Aorta (tissue), 5 donors: ENCODE data around the gene PATL2. TPM values are rescaled to one million over a fixed set of nuclear protein-coding genes. Genes with fewer than 3 reads are reported as not detected.

Experiments used
- ATAC-seq: fragments of 200-7000 bp; cut with Tn5 transposase; one replicate; pipeline ENCODE4 v1.9.1; 2022; ENCODE audit warnings: moderate library complexity; ENCODE audit not compliant: low FRiP score
- DNase-seq, 2 donors: peaks; one replicate each; pipeline ENCODE4 v3.0.0-alpha.2; 2020
- H3K27ac ChIP-seq, 2 donors: one replicate each; pipeline ENCODE4 v1.5.1; 2013; ENCODE audit warnings: low read length in 2 of 2, mild to moderate bottlenecking in 2 of 2, moderate library complexity in 2 of 2, control low read depth in 1 of 2, inconsistent platforms in 1 of 2, low read depth in 1 of 2
- H3K27me3 ChIP-seq, 2 donors: one replicate each; pipeline ENCODE4 v1.6.1; 2013; ENCODE audit warnings: control low read depth in 1 of 2, low read length in 1 of 2, mild to moderate bottlenecking in 1 of 2, moderate library complexity in 1 of 2; ENCODE audit not compliant: insufficient read depth in 2 of 2, control insufficient read depth in 1 of 2
- H3K36me3 ChIP-seq, 2 donors: one replicate each; pipeline ENCODE4 v1.6.1; 2013; ENCODE audit warnings: control low read depth in 1 of 2, low read length in 1 of 2, mild to moderate bottlenecking in 1 of 2; ENCODE audit not compliant: insufficient read depth in 2 of 2, control insufficient read depth in 1 of 2
- H3K4me1 ChIP-seq, 2 donors: one replicate each; pipeline ENCODE4 v1.6.1; 2013; ENCODE audit warnings: low read length in 2 of 2, control low read depth in 1 of 2, mild to moderate bottlenecking in 1 of 2, moderate library complexity in 1 of 2; ENCODE audit not compliant: insufficient read depth in 2 of 2, control insufficient read depth in 1 of 2
- H3K4me3 ChIP-seq, 2 donors: one replicate each; pipeline ENCODE4 v1.5.1; 2013; ENCODE audit warnings: low read length in 2 of 2, control low read depth in 1 of 2, mild to moderate bottlenecking in 1 of 2
- H3K9me3 ChIP-seq: one replicate; pipeline ENCODE4 v1.6.1; 2013; ENCODE audit warnings: mild to moderate bottlenecking, low read length; ENCODE audit not compliant: control insufficient read depth
- WGBS, 2 donors: extraction: QIAGEN DNeasy Blood & Tissue Kit; methylation state at CpG; one replicate each; pipeline ENCODE4 v1.1.7; 2013; 5-methylcytosine and 5-hydroxymethylcytosine counted together
- intact Hi-C, 2 donors: fragments of 100-400 bp; cut with DNase I; formaldehyde crosslinking; loops; one replicate each; pipeline versions ENCODE4 v1.14.2 to v1.15.0; 2022
- polyA plus RNA-seq, 2 donors: library from polyadenylated mRNA; stranded (reverse); fragments of 200-250 nt; gene quantifications; one replicate each; pipeline ENCODE4 v1.2.3, GENCODE V29; 2013
- total RNA-seq, 2 donors: library from RNA; stranded (reverse); fragmentation: NEBNext Ultra II Directional; extraction: Animal tissue kit (Norgen Biotek cat#: 25700); gene quantifications; one replicate each; pipeline ENCODE4 v1.2.1, GENCODE V29; 2021
- donor health status: healthy with polysubstance abuse.
- donor health status: Bipolar disorder and iron deficiency.
- donor health status: DM: no; HTN: no; CAD: no.
- donor health status: DM: no; HTN: no; CAD: no.
- donor health status: DM: yes; HTN: yes; CAD: no.

The PATL2 gene
- total and polyA plus RNA-seq, 4 donors, result 0.23 to 2.2 (median 1.3) TPM; not detected in 1

GRCh38 chr15:44666210-44667038, 44.7 kb downstream of the PATL2 start:
- Histone ChIP-seq H3K9me3 (no peaks in the 10 kb centered on the region), H3K4me1 (no peaks in the 10 kb centered on the region), H3K4me3 (no peak overlapping the region), H3K36me3 (no peaks in the 10 kb centered on the region), H3K27me3 (no peaks in the 10 kb centered on the region), H3K27ac (no peak overlapping the region)
- 44 to 48% methylated on average over 5 of the region's 5 CpGs for WGBS, 2 donors
- no peak for DNase-seq
- intact Hi-C loops, result no loop called here
- no peak for ATAC-seq

- Histone ChIP-seq H3K27ac (peak within 1 kb of the TSS; percentile 88), H3K36me3 (no peaks in the 10 kb centered on the region), H3K9me3 (no peaks in the 10 kb centered on the region), H3K4me3 (peak within 1 kb of the TSS; percentile 68 to 91), H3K27me3 (no peaks in the 10 kb centered on the region), H3K4me1 (no peaks in the 10 kb centered on the region)
- intact Hi-C loops, result loop anchor here (2.0 to 5.0 kb wide), 4 partner anchors 49 to 75 kb away; partner anchors contain the start of genes B2M (in 2 of the 2), PATL2 (in 2 of the 2) and TRIM69 (in 1 of the 2)
- DNase-seq, result peak; percentile 99
- WGBS, 2 donors, result 8% methylated on average over 53 of the region's 53 CpGs
- peak; percentile 99 for ATAC-seq
Measured at GRCh38 chr15:44663410-44664308, 47.5 kb downstream of the PATL2 start, which contains the start of gene SPG11. Gene SPG11, minus strand, starts transcription at chr15:44663662. Its CDS starts 15 bp downstream, at chr15:44663647.

- peak overlapping the region; percentile 68 to 91 for H3K4me3 ChIP-seq
- intact Hi-C loops, result loop anchor here (2.0 to 5.0 kb wide), 3 partner anchors 50 to 76 kb away; partner anchors contain the start of genes B2M (in 2 of the 2) and PATL2 (in 2 of the 2)
- no peaks in the 10 kb centered on the region for H3K9me3 ChIP-seq
- H3K27ac ChIP-seq, result peak overlapping the region; percentile 88
- 12 to 13% methylated on average over 34 of the region's 34 CpGs for WGBS, 2 donors
- ATAC-seq, result peak; percentile 80
- H3K4me1 ChIP-seq, result no peaks in the 10 kb centered on the region
- H3K27me3 ChIP-seq, result no peaks in the 10 kb centered on the region
- H3K36me3 ChIP-seq, result no peaks in the 10 kb centered on the region
- peak; percentile 83 to 87 for DNase-seq
Measured at GRCh38 chr15:44662478-44663409, 48.4 kb downstream of the PATL2 start.

- no peak overlapping the region for H3K27ac ChIP-seq
- H3K27me3 ChIP-seq, result no peaks in the 10 kb centered on the region
- no peaks in the 10 kb centered on the region for H3K36me3 ChIP-seq
- no peak for DNase-seq
- no peak overlapping the region for H3K4me3 ChIP-seq
- no peak for ATAC-seq
- H3K9me3 ChIP-seq, result no peaks in the 10 kb centered on the region
- no peaks in the 10 kb centered on the region for H3K4me1 ChIP-seq
- intact Hi-C loops, result loop anchor here (5.0 kb wide), 1 partner anchor 51 kb away; the partner anchor contains the start of genes B2M (in 2 of the 2) and PATL2 (in 2 of the 2)
Measured at GRCh38 chr15:44661576-44661975, 49.5 kb downstream of the PATL2 start.

GRCh38 chr15:44659056-44659455, 52.1 kb downstream of the PATL2 start:
- intact Hi-C loops, result no loop called here
- Histone ChIP-seq H3K4me3 (no peak overlapping the region), H3K36me3 (peaks cover 0 to 4% of the 10 kb centered on the region in 2 donors), H3K27ac (no peak overlapping the region), H3K4me1 (no peaks in the 10 kb centered on the region), H3K9me3 (no peaks in the 10 kb centered on the region), H3K27me3 (no peaks in the 10 kb centered on the region)
- ATAC-seq (no peak), DNase-seq (no peak)
- WGBS, 2 donors, result 95 to 97% methylated on average over 3 of the region's 3 CpGs

GRCh38 chr15:44657378-44657777, 53.7 kb downstream of the PATL2 start:
- no peaks in the 10 kb centered on the region for H3K4me1 ChIP-seq
- H3K36me3 ChIP-seq, result peaks cover 0 to 4% of the 10 kb centered on the region in 2 donors
- no peak overlapping the region for H3K27ac ChIP-seq
- H3K4me3 ChIP-seq, result no peak overlapping the region
- H3K27me3 ChIP-seq, result no peaks in the 10 kb centered on the region
- ATAC-seq (no peak), DNase-seq (no peak)
- intact Hi-C loops, result no loop called here
- no peaks in the 10 kb centered on the region for H3K9me3 ChIP-seq

GRCh38 chr15:44656913-44657312, 54.2 kb downstream of the PATL2 start:
- WGBS, 2 donors, result 85 to 86% methylated on average over 3 of the region's 3 CpGs
- intact Hi-C loops, result no loop called here
- no peak for ATAC-seq

GRCh38 chr15:44656298-44656697, 54.8 kb downstream of the PATL2 start:
- no peak overlapping the region for H3K27ac ChIP-seq
- intact Hi-C loops, result no loop called here
- WGBS, 2 donors, result 90 to 91% methylated on average over 1 of the region's 1 CpG

More at GRCh38 chr15:44656913-44657312, 54.2 kb downstream of the PATL2 start:
- H3K27me3 ChIP-seq, result no peaks in the 10 kb centered on the region
- no peaks in the 10 kb centered on the region for H3K9me3 ChIP-seq
- H3K36me3 ChIP-seq, result peaks cover 0 to 4% of the 10 kb centered on the region in 2 donors
- no peak overlapping the region for H3K4me3 ChIP-seq
- H3K4me1 ChIP-seq, result no peaks in the 10 kb centered on the region
- no peak overlapping the region for H3K27ac ChIP-seq
- no peak for DNase-seq

More at GRCh38 chr15:44656298-44656697, 54.8 kb downstream of the PATL2 start:
- Histone ChIP-seq H3K4me1 (no peaks in the 10 kb centered on the region), H3K27me3 (no peaks in the 10 kb centered on the region), H3K9me3 (no peaks in the 10 kb centered on the region), H3K4me3 (no peak overlapping the region), H3K36me3 (peaks cover 4% of the 10 kb centered on the region in 2 donors)
- ATAC-seq (no peak), DNase-seq (no peak)
